IPS DF 6.9 (cell line): ENCODE measurements around the gene FAM83D.

Experiments
- DNase-seq: peaks from one replicate; pipeline ENCODE4 v3.0.0-alpha.2; 2013; ENCODE audit warnings: low read depth, low spot score
- H3K27ac ChIP-seq: one replicate; pipeline ENCODE4 v1.5.1; 2013; ENCODE audit warnings: low read length, control low read depth
- H3K27me3 ChIP-seq: 2 replicates; pipeline ENCODE4 v1.6.1; 2013; ENCODE audit warnings: mild to moderate bottlenecking, low read length; ENCODE audit not compliant: control insufficient read depth, insufficient read depth
- H3K36me3 ChIP-seq: 2 replicates; pipeline ENCODE4 v1.6.1; 2013; ENCODE audit warnings: low read length; ENCODE audit not compliant: control insufficient read depth, insufficient read depth
- H3K4me1 ChIP-seq: 2 replicates; pipeline ENCODE4 v1.6.1; 2013; ENCODE audit warnings: low read length; ENCODE audit not compliant: control insufficient read depth, insufficient read depth
- H3K4me3 ChIP-seq: 2 replicates; pipeline ENCODE4 v1.5.1; 2013; ENCODE audit warnings: mild to moderate bottlenecking, low read length
- H3K9me3 ChIP-seq: 2 replicates; pipeline ENCODE4 v1.6.1; 2013; ENCODE audit warnings: low read length, inconsistent platforms; ENCODE audit not compliant: control insufficient read depth, insufficient read depth
- WGBS: extraction: QIAGEN DNeasy Blood & Tissue Kit; methylation state at CpG from one replicate; pipeline ENCODE4 v1.1.7; 2013; ENCODE audit warnings: mixed read lengths, missing lambda C conversion rate; ENCODE audit not compliant: insufficient read length, insufficient coverage; 5-methylcytosine and 5-hydroxymethylcytosine counted together

FAM83D gene

GRCh38 chr20:38888059-38888831, 38.0 kb upstream of the FAM83D start:
- no peaks in the 10 kb centered on the region for H3K4me1 ChIP-seq
- no peaks in the 10 kb centered on the region for H3K9me3 ChIP-seq
- no CpG with 5 or more reads among the region's 13 CpGs for WGBS
- no peaks in the 10 kb centered on the region for H3K36me3 ChIP-seq
- H3K27me3 ChIP-seq = no peaks in the 10 kb centered on the region
- no peak for DNase-seq
- no peak overlapping the region for H3K27ac ChIP-seq
- no peak overlapping the region for H3K4me3 ChIP-seq

GRCh38 chr20:38889050-38889449, 37.2 kb upstream of the FAM83D start:
- Histone ChIP-seq H3K27ac (no peak overlapping the region), H3K36me3 (no peaks in the 10 kb centered on the region), H3K27me3 (no peaks in the 10 kb centered on the region), H3K9me3 (no peaks in the 10 kb centered on the region), H3K4me3 (no peak overlapping the region), H3K4me1 (no peaks in the 10 kb centered on the region)
- DNase-seq = no peak
- no CpG with 5 or more reads among the region's 2 CpGs for WGBS

GRCh38 chr20:38889792-38890496, 36.3 kb upstream of the FAM83D start:
- H3K9me3 ChIP-seq = no peaks in the 10 kb centered on the region
- no peaks in the 10 kb centered on the region for H3K27me3 ChIP-seq
- H3K36me3 ChIP-seq = no peaks in the 10 kb centered on the region
- WGBS = no CpG with 5 or more reads among the region's 13 CpGs
- no peak overlapping the region for H3K4me3 ChIP-seq
- H3K4me1 ChIP-seq = no peaks in the 10 kb centered on the region
- no peak overlapping the region for H3K27ac ChIP-seq
- DNase-seq = no peak

GRCh38 chr20:38890497-38890818, 35.8 kb upstream of the FAM83D start:
- no peaks in the 10 kb centered on the region for H3K9me3 ChIP-seq
- WGBS = no CpG with 5 or more reads among the region's 3 CpGs
- DNase-seq = no peak
- H3K36me3 ChIP-seq = no peaks in the 10 kb centered on the region
- no peak overlapping the region for H3K27ac ChIP-seq
- no peaks in the 10 kb centered on the region for H3K4me1 ChIP-seq
- H3K27me3 ChIP-seq = no peaks in the 10 kb centered on the region
- H3K4me3 ChIP-seq = no peak overlapping the region

- DNase-seq = no peak
- H3K4me3 ChIP-seq = no peak overlapping the region
- H3K27ac ChIP-seq = no peak overlapping the region
- WGBS = no CpG with 5 or more reads among the region's 11 CpGs
- H3K36me3 ChIP-seq = no peaks in the 10 kb centered on the region
- H3K27me3 ChIP-seq = no peaks in the 10 kb centered on the region
- H3K9me3 ChIP-seq = no peaks in the 10 kb centered on the region
- H3K4me1 ChIP-seq = no peaks in the 10 kb centered on the region
Measured at GRCh38 chr20:38892091-38892981, 33.9 kb upstream of the FAM83D start.

- no peak overlapping the region for H3K27ac ChIP-seq
- H3K9me3 ChIP-seq = no peaks in the 10 kb centered on the region
- DNase-seq = no peak
- no peaks in the 10 kb centered on the region for H3K36me3 ChIP-seq
- H3K4me1 ChIP-seq = no peaks in the 10 kb centered on the region
- WGBS = no CpG with 5 or more reads among the region's 6 CpGs
- H3K4me3 ChIP-seq = no peak overlapping the region
- H3K27me3 ChIP-seq = no peaks in the 10 kb centered on the region
Measured at GRCh38 chr20:38893056-38893564, 33.1 kb upstream of the FAM83D start.

- H3K9me3 ChIP-seq = no peaks in the 10 kb centered on the region
- H3K4me1 ChIP-seq = no peaks in the 10 kb centered on the region
- no peaks in the 10 kb centered on the region for H3K36me3 ChIP-seq
- H3K27me3 ChIP-seq = no peaks in the 10 kb centered on the region
- no CpG with 5 or more reads among the region's 25 CpGs for WGBS
- peak; percentile 60 for DNase-seq
- no peak overlapping the region for H3K27ac ChIP-seq
- H3K4me3 ChIP-seq = no peak overlapping the region
Measured at GRCh38 chr20:38893565-38894090, 32.6 kb upstream of the FAM83D start.

GRCh38 chr20:38894091-38894847, 31.9 kb upstream of the FAM83D start:
- no peak overlapping the region for H3K4me3 ChIP-seq
- WGBS = no CpG with 5 or more reads among the region's 30 CpGs
- no peaks in the 10 kb centered on the region for H3K9me3 ChIP-seq
- no peaks in the 10 kb centered on the region for H3K4me1 ChIP-seq
- H3K27ac ChIP-seq = no peak overlapping the region
- DNase-seq = no peak
- no peaks in the 10 kb centered on the region for H3K27me3 ChIP-seq
- H3K36me3 ChIP-seq = no peaks in the 10 kb centered on the region

GRCh38 chr20:38895098-38895949, 30.9 kb upstream of the FAM83D start:
- WGBS = no CpG with 5 or more reads among the region's 9 CpGs
- no peaks in the 10 kb centered on the region for H3K27me3 ChIP-seq
- no peak for DNase-seq
- H3K36me3 ChIP-seq = no peaks in the 10 kb centered on the region
- H3K4me3 ChIP-seq = no peak overlapping the region
- H3K9me3 ChIP-seq = no peaks in the 10 kb centered on the region
- H3K4me1 ChIP-seq = no peaks in the 10 kb centered on the region
- H3K27ac ChIP-seq = no peak overlapping the region
